Measurements from ENCODE around the gene TSPAN4. TPM values are rescaled to one million over a fixed set of nuclear protein-coding genes. Genes with fewer than 3 reads are reported as not detected.

Gene TSPAN4
- total and polyA plus RNA-seq, 2 of the 13 experiments (the other 11 are each of a cell fraction or from before 2014, with no cell fraction given): 31.7 to 68.3 TPM

DNA sequence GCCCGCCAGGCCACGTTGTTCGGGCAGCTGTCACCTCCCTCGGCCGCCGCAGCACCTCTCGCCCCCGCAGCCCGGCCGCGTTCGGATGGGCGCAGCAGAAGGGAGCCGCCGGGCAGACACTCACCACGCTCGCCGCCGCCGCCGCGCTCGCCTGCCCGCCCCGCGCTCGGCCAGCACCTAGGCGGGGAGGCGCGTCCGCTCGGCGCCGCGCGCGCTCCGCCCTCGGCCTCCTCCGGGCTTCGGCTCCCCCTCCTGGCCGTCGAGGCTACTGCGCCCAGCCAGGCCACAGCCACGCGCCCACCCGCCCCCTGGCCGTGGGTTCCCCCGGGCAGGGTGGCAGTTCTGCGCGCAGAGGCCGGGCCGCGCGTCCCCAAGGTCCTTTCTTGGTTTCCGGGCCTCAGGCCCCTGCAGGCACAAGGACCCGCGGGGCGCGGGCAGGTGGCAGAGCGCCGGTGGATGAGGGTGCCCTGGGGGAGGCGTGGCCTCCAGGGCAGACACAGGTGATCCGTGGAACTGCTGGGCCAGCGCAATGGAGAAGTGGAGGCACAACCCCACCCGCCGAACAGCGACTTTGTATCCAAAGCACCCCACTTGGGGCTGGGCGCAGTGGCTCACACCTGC, 44.4 kb upstream of the TSPAN4 start, which contains the start of gene SLC25A22 (continued):
- no peak for TF ChIP-seq ZNF383 (CRISPR knock-in tag; IDR thresholded peaks at IDR 0.05; ENCODE audit: borderline replicate concordance)
- TF ChIP-seq ATF1 (CRISPR knock-in tag; IDR thresholded peaks at IDR 0.05): no peak
- no peak for TF ChIP-seq PPARG (CRISPR knock-in tag; conservative IDR thresholded peaks at IDR 0.05)
- no peak for TF ChIP-seq ZNF678 (CRISPR knock-in tag; IDR thresholded peaks at IDR 0.05)
- TF ChIP-seq SALL2 (CRISPR knock-in tag; IDR thresholded peaks at IDR 0.05): peak; percentile 50; the same call in 1 of the 2 replicates
- TF ChIP-seq ARHGAP35 (CRISPR knock-in tag; IDR thresholded peaks at IDR 0.05; ENCODE audit: borderline replicate concordance): no peak
- no peak; the same call in 1 of the 2 replicates for TF ChIP-seq TAF1 (CRISPR knock-in tag; IDR thresholded peaks at IDR 0.05)
- TF ChIP-seq ZNF329 (CRISPR knock-in tag; IDR thresholded peaks at IDR 0.05; ENCODE audit: low read depth): no peak
- no peak for TF ChIP-seq ZNF362 (CRISPR knock-in tag; IDR thresholded peaks at IDR 0.05; ENCODE audit: borderline replicate concordance)
- no peak for TF ChIP-seq ZFP36L2 (CRISPR knock-in tag; IDR thresholded peaks at IDR 0.05)
- no peak for TF ChIP-seq ZNF781 (CRISPR knock-in tag; IDR thresholded peaks at IDR 0.05; ENCODE audit: borderline replicate concordance, not compliant biosample characterization)
- no peak for TF ChIP-seq ZNF496 (CRISPR knock-in tag; IDR thresholded peaks at IDR 0.05; ENCODE audit: insufficient replicate concordance)
- TF ChIP-seq ZNF292 (CRISPR knock-in tag; IDR thresholded peaks at IDR 0.05; ENCODE audit: borderline replicate concordance, low read depth): no peak
- TF ChIP-seq ATF5 (CRISPR knock-in tag; IDR thresholded peaks at IDR 0.05; ENCODE audit: low read depth): no peak
- TF ChIP-seq ZNF224 (CRISPR knock-in tag; IDR thresholded peaks at IDR 0.05): no peak
- TF ChIP-seq, protein P1, sequence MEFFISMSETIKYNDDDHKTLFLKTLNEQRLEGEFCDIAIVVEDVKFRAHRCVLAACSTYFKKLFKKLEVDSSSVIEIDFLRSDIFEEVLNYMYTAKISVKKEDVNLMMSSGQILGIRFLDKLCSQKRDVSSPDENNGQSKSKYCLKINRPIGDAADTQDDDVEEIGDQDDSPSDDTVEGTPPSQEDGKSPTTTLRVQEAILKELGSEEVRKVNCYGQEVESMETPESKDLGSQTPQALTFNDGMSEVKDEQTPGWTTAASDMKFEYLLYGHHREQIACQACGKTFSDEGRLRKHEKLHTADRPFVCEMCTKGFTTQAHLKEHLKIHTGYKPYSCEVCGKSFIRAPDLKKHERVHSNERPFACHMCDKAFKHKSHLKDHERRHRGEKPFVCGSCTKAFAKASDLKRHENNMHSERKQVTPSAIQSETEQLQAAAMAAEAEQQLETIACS (CRISPR knock-in tag; IDR thresholded peaks at IDR 0.05): peak; percentile 84
- TF ChIP-seq SALL1 (CRISPR knock-in tag; IDR thresholded peaks at IDR 0.05): no peak; the same call in 1 of the 2 replicates
- no peak for TF ChIP-seq THAP8 (CRISPR knock-in tag; IDR thresholded peaks at IDR 0.05; ENCODE audit: borderline replicate concordance)
- no peak for TF ChIP-seq NCOA1 (CRISPR knock-in tag; IDR thresholded peaks at IDR 0.05)
- no peak for TF ChIP-seq DZIP1 (CRISPR knock-in tag; IDR thresholded peaks at IDR 0.05)
- 0 out of 2 replicates have a peak, but pooled peaks have one; percentile 43 for TF ChIP-seq ZFP62 (CRISPR knock-in tag; IDR thresholded peaks at IDR 0.05)
- TF ChIP-seq CBFB (CRISPR knock-in tag; IDR thresholded peaks at IDR 0.05): peak; percentile 13; the same call in 1 of the 2 replicates
- peak; percentile 74 for TF ChIP-seq SKI (IDR thresholded peaks at IDR 0.05; ENCODE audit: partially characterized antibody)
- TF ChIP-seq NR3C1 (CRISPR knock-in tag; IDR thresholded peaks at IDR 0.05): no peak
